OCI-LY3 (cell line): ENCODE measurements around the gene COP1.

ENCODE experiments used
- CTCF ChIP-seq: fragments of 200-600, 300-600 bp; sonication (generic); IDR thresholded peaks from 2 replicates; pipeline ENCODE4 v1.5.1; 2014; ENCODE audit warnings: antibody characterized with exemption, low read length, low read depth
- EZH2phosphoT487 ChIP-seq: fragments of 200-600 bp; shearing (Covaris generic); IDR thresholded peaks from 2 replicates; pipeline ENCODE4 v1.6.1; 2018; ENCODE audit warnings: antibody characterized with exemption, mixed run types, low read depth

GRCh38 chr1:176205332-176205914, 1.7 kb downstream of the COP1 start:
- TF ChIP-seq CTCF = no peak
- no peak for TF ChIP-seq EZH2phosphoT487
